Measurements from ENCODE around the gene SLC22A1.

DNA sequence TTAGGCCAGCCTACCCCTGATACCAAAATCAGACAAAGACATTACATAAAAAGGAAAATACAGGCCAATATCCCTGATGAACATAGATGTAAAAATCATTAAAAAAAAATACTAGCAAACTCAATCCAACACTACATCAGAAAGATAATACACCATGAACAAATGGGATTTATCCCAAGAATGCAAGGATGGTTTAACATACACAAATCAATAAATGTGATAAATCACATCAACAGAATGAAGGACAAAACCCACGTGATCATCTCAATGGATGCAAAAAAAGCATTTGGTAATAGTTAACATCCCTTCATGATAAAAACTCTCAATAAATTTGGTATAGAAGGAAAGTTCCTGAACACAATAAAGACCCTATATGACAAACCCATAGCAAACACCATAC is 73.2 kb downstream of the SLC22A1 start:
- TF ChIP-seq, protein P1, sequence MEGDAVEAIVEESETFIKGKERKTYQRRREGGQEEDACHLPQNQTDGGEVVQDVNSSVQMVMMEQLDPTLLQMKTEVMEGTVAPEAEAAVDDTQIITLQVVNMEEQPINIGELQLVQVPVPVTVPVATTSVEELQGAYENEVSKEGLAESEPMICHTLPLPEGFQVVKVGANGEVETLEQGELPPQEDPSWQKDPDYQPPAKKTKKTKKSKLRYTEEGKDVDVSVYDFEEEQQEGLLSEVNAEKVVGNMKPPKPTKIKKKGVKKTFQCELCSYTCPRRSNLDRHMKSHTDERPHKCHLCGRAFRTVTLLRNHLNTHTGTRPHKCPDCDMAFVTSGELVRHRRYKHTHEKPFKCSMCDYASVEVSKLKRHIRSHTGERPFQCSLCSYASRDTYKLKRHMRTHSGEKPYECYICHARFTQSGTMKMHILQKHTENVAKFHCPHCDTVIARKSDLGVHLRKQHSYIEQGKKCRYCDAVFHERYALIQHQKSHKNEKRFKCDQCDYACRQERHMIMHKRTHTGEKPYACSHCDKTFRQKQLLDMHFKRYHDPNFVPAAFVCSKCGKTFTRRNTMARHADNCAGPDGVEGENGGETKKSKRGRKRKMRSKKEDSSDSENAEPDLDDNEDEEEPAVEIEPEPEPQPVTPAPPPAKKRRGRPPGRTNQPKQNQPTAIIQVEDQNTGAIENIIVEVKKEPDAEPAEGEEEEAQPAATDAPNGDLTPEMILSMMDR (IDR thresholded peaks at IDR 0.05) = no peak
- TF ChIP-seq GATA2 (CRISPR knock-in tag; IDR thresholded peaks at IDR 0.05) = no peak
- TF ChIP-seq RFX5 (IDR thresholded peaks at IDR 0.05; ENCODE audit: low read length) = no peak
